PC-9 (cell line): Measurements from ENCODE around the gene SGMS1. TPM values are rescaled to one million over a fixed set of nuclear protein-coding genes. Genes with fewer than 3 reads are reported as not detected.
A peak's percentile ranks its signal among the peaks of the same experiment; 100 is the strongest.
"Not testable (repeated sequence)": the region's sequence is repeated elsewhere in the genome, so short reads cannot be mapped to it uniquely, and the experiment has no call there.

Experiments
- BruUV-seq: library from RNA; stranded (reverse); fragments of 400-500 nt; replicated peaks from 2 replicates; lab custom pipeline; 2021; lab: Mats Ljungman, UMichigan
- CTCF ChIA-PET: fragments of 300-600 bp; sonication (Branson Sonifier 250); formaldehyde crosslinking; loops from one replicate; lab custom pipeline; 2022; ENCODE audit warnings: antibody characterized with exemption; lab: Charles Lee
- POLR2A ChIA-PET: fragments of 300-600 bp; sonication (Branson Sonifier 250); formaldehyde crosslinking; loops from one replicate; lab custom pipeline; 2022; ENCODE audit warnings: antibody characterized with exemption; ENCODE audit not compliant: unreplicated experiment; lab: Charles Lee
- DNase-seq, 2 experiments: peaks; one replicate each; pipeline versions ENCODE4 v3.0.0 to v3.0.0-alpha.2; 2015 to 2022; ENCODE audit warnings: mixed read lengths in 1 of 2
- H2AFZ ChIP-seq: fragments of 200-600 bp; sonication (generic); 2 replicates; pipeline ENCODE4 v1.8.1; 2017; ENCODE audit warnings: antibody characterized with exemption
- H3F3A ChIP-seq: fragments of 200-600 bp; sonication (generic); 2 replicates; pipeline ENCODE4 v1.8.1; 2017; ENCODE audit warnings: antibody characterized with exemption, mild to moderate bottlenecking, low read depth; ENCODE audit not compliant: insufficient read depth
- H3K27ac ChIP-seq: fragments of 200-600 bp; sonication (generic); 2 replicates; pipeline ENCODE4 v1.6.1; 2016; ENCODE audit warnings: mixed run types
- H3K27me3 ChIP-seq: fragments of 200-600 bp; sonication (generic); 2 replicates; pipeline ENCODE4 v1.6.1; 2016; ENCODE audit warnings: low read depth, mixed run types; ENCODE audit not compliant: insufficient read depth
- H3K36me3 ChIP-seq: fragments of 200-600 bp; sonication (generic); 2 replicates; pipeline ENCODE4 v1.6.1; 2016; ENCODE audit warnings: low read depth, mixed run types
- H3K4me1 ChIP-seq: fragments of 200-600 bp; sonication (generic); replicated peaks from 2 replicates; pipeline ENCODE4 v1.6.1; 2016; ENCODE audit warnings: mixed run types; ENCODE audit not compliant: insufficient read depth
- H3K4me2 ChIP-seq: fragments of 200-600 bp; sonication (generic); 2 replicates; pipeline ENCODE4 v1.6.1; 2017; ENCODE audit warnings: mixed run types
- H3K4me3 ChIP-seq: fragments of 200-600 bp; sonication (generic); 2 replicates; pipeline ENCODE4 v1.6.1; 2016; ENCODE audit warnings: mixed run types
- H3K79me2 ChIP-seq: fragments of 200-600 bp; sonication (generic); 2 replicates; pipeline ENCODE4 v1.6.1; 2017; ENCODE audit warnings: low read depth, mixed run types
- H3K9me2 ChIP-seq: fragments of 200-600 bp; sonication (generic); 2 replicates; pipeline ENCODE4 v1.8.1; 2017; ENCODE audit warnings: mild to moderate bottlenecking; ENCODE audit not compliant: insufficient read depth
- H3K9me3 ChIP-seq: fragments of 200-600 bp; sonication (generic); 2 replicates; pipeline ENCODE4 v1.8.1; 2016; ENCODE audit warnings: low read depth; ENCODE audit not compliant: insufficient read depth
- H4K20me1 ChIP-seq: fragments of 200-600 bp; sonication (generic); 2 replicates; pipeline ENCODE4 v1.8.1; 2017; ENCODE audit not compliant: insufficient read depth
- EZH2 ChIP-seq: fragments of 200-600 bp; sonication (generic); IDR thresholded peaks from 2 replicates; pipeline ENCODE4 v1.8.0; 2017; ENCODE audit warnings: antibody characterized with exemption, low read depth
- intact Hi-C: fragments of 100-400 bp; cut with micrococcal nuclease; formaldehyde crosslinking; loops from one replicate; pipeline ENCODE4 v1.10.0; 2022; ENCODE audit not compliant: unreplicated experiment
- total RNA-seq: library from RNA; stranded (reverse); gene quantifications from 2 replicates; pipeline ENCODE4 v1.2.3, GENCODE V29; 2021
- TF ChIP-seq, protein P1 (sequence below): fragments of 200-600 bp; sonication (generic); conservative IDR thresholded peaks from 2 replicates; pipeline ENCODE4 v1.6.1; 2017; ENCODE audit warnings: mixed run types, antibody characterized with exemption, mild to moderate bottlenecking, moderate library complexity

The SGMS1 gene
- total RNA-seq, 1 experiment from 2014 or later, result 35.0 TPM

DNA sequence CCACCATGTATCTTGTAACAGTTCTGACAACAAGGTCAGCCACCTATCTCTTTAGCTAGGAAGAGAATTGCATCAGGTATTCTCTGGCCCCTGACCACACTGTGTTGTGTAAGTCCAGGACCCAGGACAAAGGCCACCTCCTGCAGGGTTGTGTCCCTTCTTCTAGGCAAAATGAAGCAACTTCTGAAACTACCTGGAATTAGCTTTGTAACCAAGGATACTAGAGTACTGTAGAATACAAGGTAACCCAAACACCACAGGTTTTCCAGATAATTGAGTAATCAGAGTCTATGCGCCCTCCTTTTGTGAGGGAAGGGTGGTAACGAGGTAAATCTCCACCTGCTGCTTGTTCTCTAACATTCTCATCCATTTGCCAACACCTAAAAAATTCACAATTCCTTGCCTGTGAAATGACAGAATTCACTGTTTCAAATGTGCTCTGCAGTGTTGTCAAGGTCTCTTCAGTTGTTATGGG is 51.7 kb downstream of the SGMS1 start:
- Histone ChIP-seq H3F3A (peaks cover 13% of the 10 kb centered on the region), H3K27ac (peak overlapping the region; percentile 53), H3K27me3 (no peaks in the 10 kb centered on the region), H3K4me1 (peaks cover 46% of the 10 kb centered on the region), H3K4me3 (peak overlapping the region; percentile 9; the same call in 1 of the 2 replicates), H4K20me1 (no peaks in the 10 kb centered on the region), H2AFZ (0 out of 2 replicates have a peak overlapping the region, but pooled peaks have one; percentile 11), H3K9me2 (no peaks in the 10 kb centered on the region), H3K4me2 (peak overlapping the region; percentile 60), H3K79me2 (peaks cover 56% of the 10 kb centered on the region), H3K36me3 (no peaks in the 10 kb centered on the region), H3K9me3 (no peaks in the 10 kb centered on the region)
- POLR2A ChIA-PET, result no interaction called here
- CTCF ChIA-PET, result no interaction called here
- intact Hi-C loops, result no loop called here
- BruUV-seq, result no TSS peak
- TF ChIP-seq, protein P1, sequence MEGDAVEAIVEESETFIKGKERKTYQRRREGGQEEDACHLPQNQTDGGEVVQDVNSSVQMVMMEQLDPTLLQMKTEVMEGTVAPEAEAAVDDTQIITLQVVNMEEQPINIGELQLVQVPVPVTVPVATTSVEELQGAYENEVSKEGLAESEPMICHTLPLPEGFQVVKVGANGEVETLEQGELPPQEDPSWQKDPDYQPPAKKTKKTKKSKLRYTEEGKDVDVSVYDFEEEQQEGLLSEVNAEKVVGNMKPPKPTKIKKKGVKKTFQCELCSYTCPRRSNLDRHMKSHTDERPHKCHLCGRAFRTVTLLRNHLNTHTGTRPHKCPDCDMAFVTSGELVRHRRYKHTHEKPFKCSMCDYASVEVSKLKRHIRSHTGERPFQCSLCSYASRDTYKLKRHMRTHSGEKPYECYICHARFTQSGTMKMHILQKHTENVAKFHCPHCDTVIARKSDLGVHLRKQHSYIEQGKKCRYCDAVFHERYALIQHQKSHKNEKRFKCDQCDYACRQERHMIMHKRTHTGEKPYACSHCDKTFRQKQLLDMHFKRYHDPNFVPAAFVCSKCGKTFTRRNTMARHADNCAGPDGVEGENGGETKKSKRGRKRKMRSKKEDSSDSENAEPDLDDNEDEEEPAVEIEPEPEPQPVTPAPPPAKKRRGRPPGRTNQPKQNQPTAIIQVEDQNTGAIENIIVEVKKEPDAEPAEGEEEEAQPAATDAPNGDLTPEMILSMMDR, result no peak
- TF ChIP-seq EZH2, result no peak
- peak in 1 of 2 experiments; percentile 87 for DNase-seq

DNA sequence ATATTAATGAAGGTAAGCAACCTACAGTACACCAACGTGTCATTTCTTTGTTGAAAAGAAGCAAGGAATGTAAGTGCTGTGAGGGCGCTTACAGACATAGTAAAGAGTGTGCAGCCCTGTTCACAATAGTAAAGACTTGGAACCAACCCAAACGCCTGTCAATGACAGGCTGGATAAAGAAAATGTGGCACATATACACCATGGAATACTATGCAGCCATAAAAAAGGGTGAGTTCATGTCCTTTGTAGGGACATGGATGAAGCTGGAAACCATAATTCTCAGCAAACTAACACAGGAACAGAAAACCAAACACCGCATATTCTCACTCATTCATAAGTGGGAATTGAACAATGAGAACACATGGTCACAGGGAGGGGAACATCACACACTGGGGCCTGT is 55.0 kb downstream of the SGMS1 start:
- CTCF ChIA-PET, POLR2A ChIA-PET, BruUV-seq: not testable (repeated sequence)

DNA sequence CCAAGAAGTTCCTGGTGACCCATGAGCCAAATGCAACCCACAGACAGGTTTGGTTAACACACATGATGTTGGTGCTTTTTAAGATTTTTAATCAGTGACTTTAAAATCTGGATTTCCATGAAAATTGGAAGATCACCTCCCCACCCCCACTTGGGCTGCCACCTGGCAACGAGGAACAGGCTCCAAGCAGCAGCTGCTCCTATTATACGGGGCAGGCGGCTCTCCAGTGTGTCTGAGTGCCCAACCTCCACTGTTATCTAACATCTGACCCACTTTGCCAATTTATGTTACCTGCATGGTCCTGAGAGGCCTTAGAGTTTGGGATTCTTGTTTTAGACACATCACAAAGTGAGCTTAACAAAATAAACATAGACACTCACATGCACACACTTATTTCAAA is 56.4 kb downstream of the SGMS1 start:
- H3K9me2 ChIP-seq, result no peaks in the 10 kb centered on the region
- no peak overlapping the region for H3K4me3 ChIP-seq
- peaks cover 8% of the 10 kb centered on the region; the same call in 1 of the 2 replicates for H3F3A ChIP-seq
- DNase-seq, result no peak
- no peak overlapping the region for H3K4me2 ChIP-seq
- ChIA-PET POLR2A (interaction anchor here (0.6 kb wide), 1 partner anchor 47 kb away, joined by 8 read pairs; no protein-coding TSS in a partner anchor), CTCF (no interaction called here)
- no peaks in the 10 kb centered on the region for H3K36me3 ChIP-seq
- intact Hi-C loops, result loop anchor here (10.0 kb wide), 1 partner anchor 177 kb away; no protein-coding TSS in a partner anchor
- H4K20me1 ChIP-seq, result no peaks in the 10 kb centered on the region
- no peak for TF ChIP-seq EZH2
- TF ChIP-seq, protein P1, result no peak
- no TSS peak for BruUV-seq
- no peaks in the 10 kb centered on the region for H3K9me3 ChIP-seq
- no peak overlapping the region for H3K27ac ChIP-seq
- peaks cover 24% of the 10 kb centered on the region for H3K4me1 ChIP-seq
- no peak overlapping the region for H2AFZ ChIP-seq
- H3K79me2 ChIP-seq, result peaks cover 24% of the 10 kb centered on the region
- no peaks in the 10 kb centered on the region for H3K27me3 ChIP-seq

More for the DNA sequence above, 55.0 kb downstream of the SGMS1 start:
- H2AFZ ChIP-seq, H3K27me3 ChIP-seq, H3K9me2 ChIP-seq, H3K9me3 ChIP-seq, H3K4me3 ChIP-seq, H3K27ac ChIP-seq, H4K20me1 ChIP-seq, H3K36me3 ChIP-seq, H3K4me2 ChIP-seq, DNase-seq: not testable (repeated sequence)
- intact Hi-C loops, result loop anchor here (10.0 kb wide), 1 partner anchor 176 kb away; no protein-coding TSS in a partner anchor
- Histone ChIP-seq H3F3A (peaks cover 13% of the 10 kb centered on the region; the same call in 1 of the 2 replicates), H3K79me2 (peaks cover 34% of the 10 kb centered on the region), H3K4me1 (peaks cover 33% of the 10 kb centered on the region)
